GM12891 (cell line): ENCODE measurements around the gene FOXD4L5. TPM values are rescaled to one million over a fixed set of nuclear protein-coding genes. Genes with fewer than 3 reads are reported as not detected.
"Not testable (repeated sequence)": the region's sequence is repeated elsewhere in the genome, so short reads cannot be mapped to it uniquely, and the experiment has no call there.

Experiments used
- DNase-seq: peaks from one replicate; pipeline ENCODE4 v3.0.0; 2011; ENCODE audit warnings: low spot score; ENCODE audit not compliant: insufficient read length
- FAIRE-seq: peaks from 2 replicates; lab custom pipeline; 2011; peaks lifted over from hg19 to GRCh38; lab: Jason Lieb, UNC
- polyA plus RNA-seq: library from polyadenylated mRNA; unstranded; fragments of >200 nt; gene quantifications from one replicate; pipeline ENCODE4 v1.2.1, GENCODE V29; 2012; ENCODE audit warnings: low read depth, missing spikeins, inconsistent platforms; ENCODE audit not compliant: missing spikeins

The FOXD4L5 gene
- not detected for polyA plus RNA-seq

DNA sequence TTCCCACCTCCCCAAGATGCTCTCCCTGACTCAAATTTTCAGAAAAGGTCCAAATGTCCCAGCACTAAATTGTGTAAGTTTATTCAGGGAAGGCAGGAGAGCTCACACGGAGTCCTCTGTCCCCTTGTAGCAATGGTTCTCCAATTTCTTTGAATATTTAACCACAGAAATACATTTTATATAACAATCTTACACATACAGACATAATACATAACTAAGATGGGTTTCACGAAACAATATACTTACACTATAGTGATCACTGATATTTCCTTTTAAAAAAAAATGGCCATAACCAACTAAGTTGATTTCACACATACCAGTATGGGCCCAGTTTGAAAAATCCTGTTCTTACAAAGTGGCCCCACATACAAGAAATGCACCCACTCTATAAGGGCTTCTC, at the start of gene FOXD4L5:
Gene FOXD4L5, minus strand, starts transcription at position 101 of the 400 bp plus-strand sequence. CDS start 832 bp downstream, outside the sequence.
- not testable (repeated sequence) for DNase-seq, FAIRE-seq

DNA sequence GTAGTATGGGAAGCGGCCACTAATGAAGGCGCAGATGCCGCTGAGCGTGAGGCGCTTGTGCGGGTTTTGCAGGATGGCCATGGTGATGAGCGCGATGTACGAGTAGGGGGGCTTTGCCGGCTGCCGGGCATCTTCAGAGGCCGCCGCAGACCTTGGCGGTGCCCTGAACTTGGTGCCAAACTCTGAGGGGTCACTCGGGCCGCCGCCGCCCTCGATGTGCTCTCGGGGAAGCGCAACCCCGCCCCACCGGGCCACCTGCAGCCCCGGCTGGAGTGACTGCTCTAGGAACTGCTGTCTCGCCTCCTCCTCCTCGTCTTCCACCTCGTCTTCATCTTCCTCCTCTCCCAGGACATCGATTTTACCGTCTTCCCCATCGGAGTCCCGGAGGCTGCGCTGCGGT, 1.1 kb downstream of the FOXD4L5 start:
- DNase-seq, FAIRE-seq: not testable (repeated sequence)

DNA sequence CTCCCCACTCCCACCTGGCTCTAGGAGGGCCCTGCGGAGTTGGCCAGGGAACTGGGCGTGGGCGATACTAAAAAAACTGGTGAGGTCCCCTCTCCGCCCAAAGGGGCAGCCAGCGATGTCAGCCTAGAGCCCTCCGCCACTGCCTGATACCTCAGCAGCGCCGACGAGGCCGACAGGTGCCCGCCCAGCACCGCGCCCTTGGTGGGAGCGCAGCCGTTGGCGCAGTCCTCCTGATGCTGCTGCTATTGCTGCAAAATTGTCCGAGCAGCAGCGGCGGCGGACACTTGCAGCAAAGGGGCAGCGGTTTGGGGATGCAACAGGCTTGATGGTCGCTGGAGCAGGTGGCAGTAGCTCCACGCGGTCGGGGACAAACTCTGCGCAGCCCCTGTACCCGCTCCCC, 2.0 kb downstream of the FOXD4L5 start:
- DNase-seq, FAIRE-seq: not testable (repeated sequence)
